ENCODE data around the gene RETREG2.

Gene RETREG2

GRCh38 chr2:219171231-219171651 is 6.8 kb upstream of the RETREG2 start:
- Histone ChIP-seq H3K27me3 (no peaks in the 10 kb centered on the region), H3K4me1 (no peaks in the 10 kb centered on the region), H3K9me3 (no peaks in the 10 kb centered on the region), H3K4me3 (ENCODE audit: low read depth, low read length) (no peak overlapping the region), H3K36me3 (peaks cover 7% of the 10 kb centered on the region)
- peak; percentile 62 for DNase-seq
- TF ChIP-seq CTCF (IDR thresholded peaks at IDR 0.05; ENCODE audit: low read depth, low read length) = peak; percentile 86

GRCh38 chr2:219172231-219173154 is 5.6 kb upstream of the RETREG2 start:
- no peak for DNase-seq
- Histone ChIP-seq H3K36me3 (peaks cover 7% of the 10 kb centered on the region), H3K4me1 (no peaks in the 10 kb centered on the region), H3K27me3 (no peaks in the 10 kb centered on the region), H3K4me3 (ENCODE audit: low read depth, low read length) (no peak overlapping the region), H3K9me3 (no peaks in the 10 kb centered on the region)
- no peak for TF ChIP-seq CTCF (IDR thresholded peaks at IDR 0.05; ENCODE audit: low read depth, low read length)

- Histone ChIP-seq H3K4me3 (ENCODE audit: low read depth, low read length) (no peak overlapping the region), H3K36me3 (peaks cover 7% of the 10 kb centered on the region), H3K27me3 (no peaks in the 10 kb centered on the region), H3K4me1 (no peaks in the 10 kb centered on the region), H3K9me3 (no peaks in the 10 kb centered on the region)
- DNase-seq = no peak
- no peak for TF ChIP-seq CTCF (IDR thresholded peaks at IDR 0.05; ENCODE audit: low read depth, low read length)
Measured at GRCh38 chr2:219173176-219173575, 4.9 kb upstream of the RETREG2 start.

GRCh38 chr2:219174146-219174545 is 3.9 kb upstream of the RETREG2 start:
- TF ChIP-seq CTCF (IDR thresholded peaks at IDR 0.05; ENCODE audit: low read depth, low read length) = no peak
- Histone ChIP-seq H3K27me3 (no peaks in the 10 kb centered on the region), H3K9me3 (no peaks in the 10 kb centered on the region), H3K4me3 (ENCODE audit: low read depth, low read length) (no peak overlapping the region), H3K4me1 (no peaks in the 10 kb centered on the region), H3K36me3 (peaks cover 7% of the 10 kb centered on the region)
- no peak for DNase-seq

- peaks cover 7% of the 10 kb centered on the region for H3K36me3 ChIP-seq
- no peaks in the 10 kb centered on the region for H3K27me3 ChIP-seq
- no peaks in the 10 kb centered on the region for H3K4me1 ChIP-seq
- no peaks in the 10 kb centered on the region for H3K9me3 ChIP-seq
- H3K4me3 ChIP-seq (ENCODE audit: low read depth, low read length) = no peak overlapping the region
- TF ChIP-seq CTCF (IDR thresholded peaks at IDR 0.05; ENCODE audit: low read depth, low read length) = no peak
- DNase-seq = no peak
Measured at GRCh38 chr2:219174801-219175200, 3.3 kb upstream of the RETREG2 start.

- TF ChIP-seq CTCF (IDR thresholded peaks at IDR 0.05; ENCODE audit: low read depth, low read length) = no peak
- Histone ChIP-seq H3K4me3 (ENCODE audit: low read depth, low read length) (0 out of 2 replicates have a peak overlapping the region, but pooled peaks have one; percentile 61), H3K9me3 (no peaks in the 10 kb centered on the region), H3K4me1 (no peaks in the 10 kb centered on the region), H3K36me3 (peaks cover 12% of the 10 kb centered on the region), H3K27me3 (no peaks in the 10 kb centered on the region)
- no peak for DNase-seq
Measured at GRCh38 chr2:219175486-219175885, 2.6 kb upstream of the RETREG2 start.

Data from BE2C (cell line).